Subcutaneous adipose tissue (tissue), 4 donors: ENCODE data around the gene PSME3IP1. TPM values are rescaled to one million over a fixed set of nuclear protein-coding genes. Genes with fewer than 3 reads are reported as not detected.

Experiments
- total RNA-seq, 4 donors: library from RNA; depleted of rRNA; stranded (reverse); fragments of >200 nt; gene quantifications; one replicate each; pipeline ENCODE4 v1.1.0, GENCODE V29; 2016
- TF ChIP-seq, protein P1 (sequence below): fragments of 450-650 bp; IDR thresholded peaks from one replicate; pipeline ENCODE4 v1.5.1; 2016; ENCODE audit warnings: low read depth, mild to moderate bottlenecking, control low read depth, antibody characterized with exemption, moderate library complexity

The PSME3IP1 gene, protein sequence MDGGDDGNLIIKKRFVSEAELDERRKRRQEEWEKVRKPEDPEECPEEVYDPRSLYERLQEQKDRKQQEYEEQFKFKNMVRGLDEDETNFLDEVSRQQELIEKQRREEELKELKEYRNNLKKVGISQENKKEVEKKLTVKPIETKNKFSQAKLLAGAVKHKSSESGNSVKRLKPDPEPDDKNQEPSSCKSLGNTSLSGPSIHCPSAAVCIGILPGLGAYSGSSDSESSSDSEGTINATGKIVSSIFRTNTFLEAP
- 10 to 100 TPM; 51.8 to 64.5 (median 53.9) TPM for total RNA-seq

DNA sequence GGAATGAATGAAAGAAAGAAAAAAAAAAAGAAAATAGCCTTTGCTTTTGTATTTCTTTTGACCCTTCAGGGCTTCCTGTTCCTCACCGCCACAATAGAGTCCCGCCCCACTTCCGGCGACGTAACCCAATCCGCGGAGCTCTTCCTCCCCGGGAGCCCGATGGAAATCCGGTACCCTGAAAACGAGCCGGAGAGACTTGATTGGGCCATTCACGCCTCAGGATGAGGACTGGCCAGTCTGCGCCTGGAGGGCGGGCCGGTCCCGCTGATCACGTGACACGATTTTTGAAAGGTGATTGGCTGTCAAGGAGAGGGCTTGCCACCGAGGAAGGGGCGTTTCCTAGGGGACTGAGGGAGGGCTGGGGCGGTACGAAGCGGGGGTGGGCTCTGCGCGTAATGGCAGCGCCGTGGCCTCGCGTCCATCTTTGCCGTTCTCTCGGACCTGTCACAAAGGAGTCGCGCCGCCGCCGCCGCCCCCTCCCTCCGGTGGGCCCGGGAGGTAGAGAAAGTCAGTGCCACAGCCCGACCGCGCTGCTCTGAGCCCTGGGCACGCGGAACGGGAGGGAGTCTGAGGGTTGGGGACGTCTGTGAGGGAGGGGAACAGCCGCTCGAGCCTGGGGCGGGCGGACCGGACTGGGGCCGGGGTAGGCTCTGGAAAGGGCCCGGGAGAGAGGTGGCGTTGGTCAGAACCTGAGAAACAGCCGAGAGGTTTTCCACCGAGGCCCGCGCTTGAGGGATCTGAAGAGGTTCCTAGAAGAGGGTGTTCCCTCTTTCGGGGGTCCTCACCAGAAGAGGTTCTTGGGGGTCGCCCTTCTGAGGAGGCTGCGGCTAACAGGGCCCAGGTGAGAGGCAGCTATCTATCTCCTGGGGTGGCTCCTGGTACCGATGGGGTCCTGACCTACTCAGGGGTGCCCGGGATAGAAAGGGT lies at the start of gene PSME3IP1, which contains the start of gene RSPRY1:
Gene PSME3IP1, minus strand, starts transcription at position 95 of the 927 bp plus-strand sequence. CDS start 12,185 bp downstream, outside the sequence.
Gene RSPRY1, plus strand, starts transcription at position 385 of the 927 bp plus-strand sequence. CDS start 18,330 bp downstream, outside the sequence.
- TF ChIP-seq, protein P1, sequence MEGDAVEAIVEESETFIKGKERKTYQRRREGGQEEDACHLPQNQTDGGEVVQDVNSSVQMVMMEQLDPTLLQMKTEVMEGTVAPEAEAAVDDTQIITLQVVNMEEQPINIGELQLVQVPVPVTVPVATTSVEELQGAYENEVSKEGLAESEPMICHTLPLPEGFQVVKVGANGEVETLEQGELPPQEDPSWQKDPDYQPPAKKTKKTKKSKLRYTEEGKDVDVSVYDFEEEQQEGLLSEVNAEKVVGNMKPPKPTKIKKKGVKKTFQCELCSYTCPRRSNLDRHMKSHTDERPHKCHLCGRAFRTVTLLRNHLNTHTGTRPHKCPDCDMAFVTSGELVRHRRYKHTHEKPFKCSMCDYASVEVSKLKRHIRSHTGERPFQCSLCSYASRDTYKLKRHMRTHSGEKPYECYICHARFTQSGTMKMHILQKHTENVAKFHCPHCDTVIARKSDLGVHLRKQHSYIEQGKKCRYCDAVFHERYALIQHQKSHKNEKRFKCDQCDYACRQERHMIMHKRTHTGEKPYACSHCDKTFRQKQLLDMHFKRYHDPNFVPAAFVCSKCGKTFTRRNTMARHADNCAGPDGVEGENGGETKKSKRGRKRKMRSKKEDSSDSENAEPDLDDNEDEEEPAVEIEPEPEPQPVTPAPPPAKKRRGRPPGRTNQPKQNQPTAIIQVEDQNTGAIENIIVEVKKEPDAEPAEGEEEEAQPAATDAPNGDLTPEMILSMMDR, result no peak

DNA sequence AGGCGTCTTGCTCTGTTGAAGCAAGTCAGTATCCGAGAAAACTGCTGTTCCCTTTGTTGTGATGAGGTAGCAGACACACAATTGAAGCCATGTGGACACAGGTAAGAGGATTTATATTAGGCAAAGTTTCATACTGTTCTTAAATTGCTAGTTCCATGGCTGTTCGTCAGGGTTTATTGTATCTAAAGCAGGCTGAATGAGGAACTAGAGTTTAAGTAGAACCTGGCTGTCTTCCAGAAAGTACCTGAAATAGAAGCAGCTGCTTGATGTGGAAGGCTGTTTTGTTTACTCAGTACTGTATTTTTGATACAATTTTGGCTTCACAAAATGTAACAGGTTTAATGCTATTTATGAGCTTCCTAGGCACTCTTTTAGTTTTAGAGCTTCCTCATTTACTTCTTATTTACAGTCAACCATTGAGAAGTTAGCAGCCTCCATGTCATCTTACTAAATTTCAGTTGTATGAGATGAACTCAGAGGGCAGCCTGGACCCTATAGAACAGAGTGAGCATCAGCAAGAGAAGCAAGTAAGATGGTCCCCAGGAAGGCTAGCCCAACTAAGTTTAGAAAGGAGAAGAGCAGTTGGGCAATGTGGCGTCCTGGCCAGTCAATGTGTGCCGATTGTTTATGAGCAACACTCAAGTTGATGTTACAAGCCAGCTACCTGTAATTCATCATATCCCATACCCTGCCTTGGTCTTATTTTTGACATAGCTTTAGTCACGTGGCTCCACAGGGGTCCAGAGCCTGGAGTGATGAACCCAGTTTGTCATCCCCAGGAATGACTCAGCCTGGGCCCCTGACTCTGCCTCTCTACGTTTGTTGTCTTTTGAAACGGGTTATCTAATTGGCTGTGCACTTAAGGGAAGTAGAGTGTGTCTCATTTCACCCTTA lies 49.5 kb upstream of the PSME3IP1 start:
- TF ChIP-seq, protein P1, result no peak

DNA sequence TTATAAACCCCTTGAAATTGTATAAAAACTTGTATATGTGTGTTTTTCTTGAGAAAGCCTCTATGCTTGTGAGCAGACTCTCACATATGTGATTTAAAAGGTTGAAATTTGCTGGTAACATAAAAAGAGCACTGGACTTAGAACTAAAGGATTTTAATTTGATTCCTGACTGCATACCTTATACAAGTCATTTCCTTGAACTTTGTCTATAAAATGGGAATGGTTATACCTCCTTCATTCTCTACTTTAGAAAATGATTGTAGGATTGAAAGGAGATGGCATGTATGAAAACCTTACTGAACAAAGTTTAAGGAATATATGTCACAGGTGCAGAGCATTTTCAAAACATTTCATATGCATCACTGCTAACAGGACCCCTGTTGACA lies 48.9 kb upstream of the PSME3IP1 start:
- TF ChIP-seq, protein P1, result no peak

DNA sequence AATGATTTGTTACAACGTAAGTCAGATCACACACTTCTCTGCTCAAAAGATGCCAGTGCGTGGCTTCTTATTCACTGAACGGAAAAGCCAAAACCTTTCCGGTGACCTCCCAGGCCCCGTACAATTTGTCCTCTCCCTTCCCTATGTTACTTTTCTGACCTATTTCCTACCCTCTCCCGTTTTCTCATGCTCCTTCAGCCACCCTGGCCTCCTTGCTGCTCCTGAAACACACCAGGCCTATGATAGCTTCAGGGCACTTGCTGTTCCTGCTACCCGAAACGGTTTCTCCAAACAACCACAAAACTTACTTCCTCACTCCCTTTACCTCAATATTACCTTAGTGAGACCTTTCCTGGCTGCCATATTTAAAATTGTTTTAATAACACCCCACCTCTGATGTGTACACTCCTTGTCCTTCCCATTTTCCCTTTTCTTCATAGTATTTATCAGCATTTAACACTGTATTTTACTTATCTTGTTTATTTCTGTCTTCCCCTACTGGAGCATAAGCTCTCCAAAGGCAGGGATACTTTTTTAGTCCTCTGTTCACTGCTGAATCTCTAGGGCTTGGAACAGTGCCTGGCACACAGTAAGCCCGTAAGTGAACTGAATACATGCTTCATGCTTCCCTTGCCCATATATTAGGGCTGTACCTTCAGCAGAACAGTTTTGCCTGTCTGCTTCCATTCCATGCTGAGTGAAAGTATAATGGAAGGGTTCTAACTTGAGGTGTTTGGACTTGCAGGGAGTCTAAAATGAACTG lies 48.3 kb upstream of the PSME3IP1 start:
- TF ChIP-seq, protein P1, result no peak

DNA sequence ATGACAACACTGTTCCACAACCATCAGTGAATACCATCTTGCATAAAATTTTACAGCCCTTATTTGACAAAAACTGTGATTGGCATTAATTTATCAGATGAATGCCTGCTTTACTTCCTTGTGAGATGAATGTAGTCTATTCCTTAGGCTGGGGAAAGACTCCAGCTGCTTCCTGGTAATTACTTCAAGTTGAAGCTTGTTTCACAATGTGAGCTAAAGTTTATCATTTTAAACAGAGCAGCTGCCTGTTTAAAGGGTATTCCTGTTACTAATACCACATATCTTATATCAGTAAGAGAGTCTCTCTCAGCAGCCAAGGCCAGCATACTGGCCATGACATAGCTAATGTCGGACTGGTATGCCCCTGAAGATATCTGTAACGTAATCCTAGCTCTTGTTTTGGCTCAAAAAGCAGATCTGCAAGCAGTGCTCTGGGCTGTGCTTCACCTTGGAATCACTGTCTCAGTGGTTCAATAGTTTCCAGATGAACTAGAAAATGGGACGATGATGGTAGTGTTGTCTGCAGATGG lies 46.0 kb upstream of the PSME3IP1 start:
- TF ChIP-seq, protein P1, result no peak

DNA sequence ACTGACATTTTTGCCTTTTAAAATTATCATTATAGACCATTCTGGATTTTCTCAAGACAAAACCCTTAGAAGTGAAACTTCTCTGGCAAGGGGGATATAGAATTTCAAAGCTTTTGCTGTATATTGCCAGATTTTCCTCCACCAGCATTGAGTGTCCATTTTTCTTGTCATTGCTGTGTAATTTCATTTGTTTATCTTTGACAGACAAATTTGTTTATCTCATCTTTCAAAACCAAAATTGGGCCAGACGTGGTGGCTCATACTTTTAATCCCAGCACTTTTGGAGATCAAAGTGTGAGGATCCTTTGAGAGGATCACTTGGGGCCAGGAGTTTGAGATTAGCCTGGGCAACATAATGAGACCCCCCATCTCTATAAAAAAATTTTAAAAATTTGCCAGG lies 43.2 kb upstream of the PSME3IP1 start:
- TF ChIP-seq, protein P1, result no peak
